Inflammatory macrophage treated with lipopolysaccharide for 4 hours (primary cell): Measurements from ENCODE around the gene AFF2.

Experiments used
- DNase-seq: peaks from one replicate; pipeline ENCODE4 v3.0.0-alpha.2; 2020

AFF2 gene

GRCh38 chrX:148500423-148501385, at the start of gene AFF2:
Gene AFF2 (plus strand): TSS chrX:148500617. CDS start chrX:148501098, 481 bp downstream.
- DNase-seq: peak; percentile 19

DNA sequence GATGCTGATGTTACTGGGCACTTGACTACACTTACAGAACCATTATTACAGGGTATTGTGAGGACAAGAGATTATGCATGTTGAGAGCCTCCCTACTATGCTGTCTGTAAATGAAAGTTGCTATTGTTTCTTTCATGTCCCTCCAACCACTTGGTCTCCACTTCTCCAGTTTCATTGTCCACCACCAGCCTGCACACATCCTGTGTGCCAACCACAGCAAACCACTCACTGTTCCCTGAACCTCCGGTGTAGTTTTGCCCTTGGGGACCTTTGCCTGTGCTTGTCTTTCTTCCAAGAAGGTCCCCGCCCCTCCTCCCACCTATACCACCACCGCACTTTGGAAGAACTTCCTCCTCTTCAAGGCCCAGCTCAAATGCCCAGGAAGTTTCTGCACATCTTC, 43.1 kb upstream of the AFF2 start:
- peak; percentile 0 for DNase-seq

GRCh38 chrX:148459343-148459742, 41.1 kb upstream of the AFF2 start:
- DNase-seq: no peak

DNA sequence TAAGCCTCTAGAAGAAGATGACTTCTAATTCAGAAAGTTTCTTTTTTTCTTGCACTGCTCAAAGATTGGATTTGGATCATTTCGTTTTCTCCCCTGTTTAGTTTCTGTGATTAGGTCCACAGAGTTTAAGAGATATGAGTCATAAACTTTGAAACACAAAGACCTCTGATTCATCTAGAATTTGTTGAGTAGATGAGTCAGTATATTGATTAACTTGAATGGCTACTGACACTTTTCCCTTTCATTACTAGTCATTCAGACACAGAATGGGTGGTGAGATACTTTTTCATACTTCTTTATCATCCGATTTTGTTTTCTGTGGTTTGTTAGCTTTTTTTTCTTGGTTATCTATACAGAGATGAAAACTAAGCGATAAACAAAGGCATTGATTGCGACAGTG, 34.1 kb upstream of the AFF2 start:
- no peak for DNase-seq

- DNase-seq: no peak
Measured at GRCh38 chrX:148470324-148470723, 30.1 kb upstream of the AFF2 start.

- no peak for DNase-seq
Measured at GRCh38 chrX:148474030-148474429, 26.4 kb upstream of the AFF2 start.

DNA sequence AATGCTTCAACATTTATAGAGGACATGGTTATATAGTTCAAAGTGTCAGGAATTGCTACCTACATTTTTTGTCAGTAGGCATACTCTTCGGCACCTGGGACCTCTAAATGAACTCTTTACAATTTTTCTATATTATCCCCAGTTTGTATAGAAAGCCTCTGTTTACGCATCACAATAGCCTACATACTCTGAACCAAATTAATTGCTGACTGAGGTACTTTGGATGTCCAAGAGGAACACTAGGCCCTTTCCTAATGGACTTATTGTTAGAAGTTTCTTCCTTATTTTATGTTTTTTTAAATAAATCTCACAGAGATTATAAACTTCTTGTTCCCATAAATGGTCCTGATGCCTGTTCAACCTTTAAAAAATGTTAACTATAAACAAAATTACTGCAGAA, 8.4 kb upstream of the AFF2 start:
- DNase-seq: no peak

DNA sequence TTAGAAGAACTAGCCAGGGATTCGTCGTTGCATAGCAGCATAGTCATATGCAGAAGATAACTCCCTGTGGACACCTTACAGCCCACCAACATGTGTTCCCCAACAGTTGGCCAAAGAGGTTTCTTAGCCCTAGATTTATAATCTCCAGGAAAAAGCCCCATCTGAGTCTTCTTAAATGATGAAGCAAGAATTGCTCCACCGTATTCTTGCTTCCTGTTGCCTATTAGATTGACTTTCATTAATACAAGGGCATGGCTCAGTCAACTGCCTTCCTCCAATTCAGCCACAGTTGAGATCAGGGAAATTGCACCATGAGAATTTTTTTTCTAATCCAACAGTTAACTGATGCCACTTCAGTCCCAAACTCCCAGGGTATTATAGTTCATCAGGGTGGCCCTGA, 5.2 kb upstream of the AFF2 start:
- peak; percentile 56 for DNase-seq

GRCh38 chrX:148498067-148498466, 2.4 kb upstream of the AFF2 start:
- DNase-seq: no peak

DNA sequence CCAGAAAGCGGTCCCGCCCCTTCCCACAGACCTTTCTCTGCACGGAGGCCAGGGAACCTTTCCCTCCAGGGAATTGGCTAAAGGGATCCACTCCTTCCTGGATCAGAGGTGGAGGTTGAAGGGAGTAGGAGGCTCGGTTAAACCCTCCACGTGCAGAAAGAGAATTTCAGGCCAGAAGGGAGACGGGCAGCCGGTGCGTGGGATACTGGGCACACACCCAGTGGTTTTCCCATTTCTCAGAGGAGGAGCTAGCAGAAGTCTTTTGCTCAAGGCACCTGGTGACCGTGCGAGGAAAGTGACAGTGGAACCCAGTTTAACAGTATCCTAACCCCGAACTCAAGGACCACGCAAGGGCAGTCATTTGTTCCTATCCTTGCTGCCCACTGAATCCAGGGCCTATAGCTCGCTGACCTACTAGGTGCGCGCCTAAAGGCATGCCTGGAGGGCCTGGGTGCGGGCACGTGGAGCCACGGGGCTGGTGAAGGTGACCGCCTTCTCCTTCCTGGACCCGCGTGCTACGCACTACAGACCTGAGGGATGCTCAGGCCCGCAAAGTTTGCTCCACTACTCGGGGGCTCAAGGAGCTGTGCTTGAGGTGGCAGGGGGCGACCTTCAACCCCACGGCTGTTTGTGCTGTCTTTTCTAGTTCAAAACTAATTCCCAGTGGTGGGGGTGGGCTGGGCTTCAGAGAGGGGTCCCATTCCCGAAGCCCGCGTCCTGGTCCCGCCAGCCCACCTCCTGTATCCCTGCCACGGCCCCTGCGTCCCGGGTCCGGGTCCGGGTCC, 587 bp upstream of the AFF2 start:
- DNase-seq: no peak

DNA sequence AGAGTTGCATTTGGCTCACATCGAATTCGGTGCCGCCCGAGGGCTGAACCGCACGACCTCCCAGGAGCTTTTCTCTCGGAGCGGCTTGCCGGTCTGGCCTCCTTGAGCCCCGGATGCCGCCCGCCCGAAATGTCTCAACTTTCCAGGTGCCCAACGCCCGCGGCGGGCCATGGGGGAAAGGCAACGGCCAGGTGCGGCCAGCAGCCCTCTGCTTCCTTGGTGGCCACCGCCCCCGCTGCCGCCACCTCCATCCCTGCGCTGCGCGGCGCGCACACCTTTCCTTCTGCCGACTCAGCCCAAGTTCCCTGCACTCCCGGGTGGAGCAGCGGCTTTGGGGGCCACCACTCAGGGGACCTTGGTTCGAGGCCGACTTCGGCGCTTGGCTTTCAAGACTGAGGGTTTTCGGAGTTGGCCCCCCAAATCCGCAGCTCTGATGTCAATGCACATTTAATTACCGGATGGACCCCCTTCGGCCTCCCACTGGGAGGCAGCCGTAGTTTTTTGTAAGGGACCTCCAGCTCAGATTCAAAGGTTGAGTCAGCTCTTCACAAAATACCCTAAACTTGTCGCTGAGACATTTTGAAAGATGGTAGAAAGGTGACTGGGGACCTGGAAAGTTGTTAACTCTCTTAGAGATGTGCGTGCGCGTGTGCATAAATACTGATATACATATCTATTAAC, 1.1 kb downstream of the AFF2 start:
- no peak for DNase-seq

DNA sequence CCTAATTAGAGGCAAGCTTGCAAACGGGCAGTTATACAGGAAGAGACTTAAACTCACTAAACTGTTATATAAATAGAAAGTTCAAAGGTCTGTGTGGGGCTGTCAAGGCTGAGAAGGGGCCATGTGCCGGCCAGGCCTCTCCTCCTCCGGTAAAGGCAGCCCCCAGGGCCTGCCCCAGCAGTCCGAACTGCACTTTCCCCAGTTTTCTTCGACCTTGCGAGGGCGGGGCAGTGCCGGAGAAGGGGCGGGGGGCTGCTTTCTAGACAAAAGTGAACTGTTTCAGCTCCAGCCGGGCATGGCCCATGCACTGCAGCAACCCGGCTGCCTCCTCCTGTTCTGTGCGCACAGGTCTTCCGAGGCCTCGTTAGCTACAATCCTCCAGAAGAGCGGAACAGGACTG, 4.1 kb downstream of the AFF2 start:
- no peak for DNase-seq

GRCh38 chrX:148507418-148507817, 7.0 kb downstream of the AFF2 start:
- DNase-seq: no peak

DNA sequence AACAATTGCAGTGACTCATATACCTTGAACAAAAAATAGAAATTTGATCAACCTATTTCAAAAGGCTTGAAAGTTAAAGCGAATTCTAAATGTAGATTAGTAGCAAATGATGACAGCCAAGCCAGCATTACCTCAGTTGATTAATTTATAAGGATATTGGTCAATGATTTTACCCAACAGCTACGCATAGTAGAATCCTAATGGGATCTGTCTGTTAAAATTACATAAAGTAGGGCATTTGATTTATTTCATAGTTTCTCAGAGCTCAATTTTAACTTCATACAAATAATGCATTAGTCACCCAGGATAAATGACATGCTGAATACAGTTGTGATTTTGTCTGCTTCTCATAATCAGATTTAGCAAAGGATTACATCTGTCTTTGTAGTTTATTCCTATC, 12.0 kb downstream of the AFF2 start:
- DNase-seq: no peak

- no peak for DNase-seq
Measured at GRCh38 chrX:148513661-148514060, 13.2 kb downstream of the AFF2 start.

DNA sequence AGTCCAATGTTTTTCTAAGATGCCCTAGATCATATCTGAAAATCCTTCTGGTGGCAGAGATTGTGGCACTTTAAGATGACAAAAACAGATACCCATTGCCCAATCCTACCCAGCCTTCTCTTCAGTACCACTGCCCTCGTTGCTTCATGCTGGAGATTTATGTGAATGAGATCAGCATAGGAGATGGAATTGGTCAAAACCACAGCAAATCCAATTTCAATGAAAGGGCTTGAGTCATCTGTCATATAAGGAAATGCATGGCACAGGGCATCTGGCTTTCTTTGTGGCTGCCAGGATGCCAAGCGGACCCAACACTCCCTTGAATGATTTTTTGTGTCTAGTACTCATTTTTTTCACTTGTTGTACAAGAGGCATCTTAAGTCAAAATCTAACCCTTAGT, 16.8 kb downstream of the AFF2 start:
- DNase-seq: peak; percentile 61

GRCh38 chrX:148522006-148522405, 21.6 kb downstream of the AFF2 start:
- DNase-seq: no peak

DNA sequence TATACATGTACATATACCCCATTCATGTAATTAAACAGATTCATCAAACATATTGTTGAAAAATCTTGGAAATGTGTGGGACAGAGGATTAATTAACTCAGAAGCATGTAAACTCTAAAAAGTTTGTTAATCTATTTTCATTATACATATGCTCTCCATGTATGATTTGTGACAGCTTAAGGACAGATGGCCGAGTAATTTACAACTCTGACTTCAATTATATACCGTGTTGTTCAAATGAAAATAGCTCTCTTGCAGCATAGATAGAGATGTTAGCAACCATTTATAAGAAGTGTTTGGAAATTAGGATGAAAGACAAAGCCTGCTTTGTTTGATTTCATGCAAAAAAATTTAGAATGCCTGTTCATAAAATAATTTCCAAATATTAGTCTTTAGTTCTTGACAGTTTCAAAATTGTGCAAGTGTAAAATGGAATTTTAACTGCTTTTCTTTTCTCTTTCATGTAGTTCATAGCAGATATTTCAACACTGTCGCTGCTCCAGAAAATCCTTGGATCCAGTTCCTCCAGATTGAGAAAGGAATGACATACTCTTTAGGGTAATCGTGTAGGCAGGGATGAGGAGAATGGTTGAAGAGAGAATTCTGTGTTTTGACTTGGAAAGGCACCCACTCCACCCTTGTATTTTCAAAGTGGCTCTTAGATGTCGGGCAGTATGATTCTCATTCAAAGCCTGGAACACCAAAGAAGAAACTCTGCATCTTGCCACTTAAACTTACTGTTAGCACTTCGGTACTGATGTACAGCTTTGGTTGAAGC, 23.1 kb downstream of the AFF2 start:
- no peak for DNase-seq

- peak; percentile 23 for DNase-seq
Measured at GRCh38 chrX:148530464-148531077, 30.2 kb downstream of the AFF2 start.

DNA sequence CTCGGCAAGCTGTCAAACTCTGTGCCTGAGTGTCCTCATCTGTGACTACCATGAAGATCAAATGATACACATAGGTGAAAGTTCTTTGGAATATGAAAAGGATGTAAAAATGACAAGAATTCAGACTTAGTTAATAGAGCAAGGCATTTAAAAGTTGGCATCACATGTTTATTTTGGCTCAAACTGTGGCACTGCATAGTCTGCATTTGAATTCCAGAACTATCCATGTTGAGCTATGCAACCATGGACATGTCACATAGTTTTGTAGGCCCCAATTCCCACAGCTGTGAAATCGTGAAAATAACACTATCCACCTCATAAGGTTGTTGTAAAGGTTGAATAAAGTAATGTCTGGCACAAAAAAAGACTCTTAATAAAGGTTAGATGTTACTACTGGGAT, 33.9 kb downstream of the AFF2 start:
- no peak for DNase-seq

DNA sequence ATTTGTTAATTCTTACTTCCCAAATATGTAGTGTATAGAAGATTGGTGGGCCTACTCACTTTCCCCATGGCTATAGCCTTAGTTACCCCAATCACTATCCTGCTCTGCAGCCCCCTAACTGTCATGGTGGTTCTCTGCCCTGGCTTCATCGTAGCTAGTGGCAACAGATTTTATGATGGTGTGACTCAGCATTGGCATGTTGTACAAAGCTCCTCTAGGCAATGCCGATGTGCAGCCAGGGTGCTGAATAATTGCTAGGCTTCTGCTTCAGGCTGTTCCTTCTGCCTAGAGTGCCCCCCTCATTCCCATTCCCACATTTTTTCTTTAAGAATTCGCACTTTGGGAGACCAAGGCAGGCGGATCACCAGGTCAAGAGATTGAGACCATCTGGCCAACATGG, 35.2 kb downstream of the AFF2 start:
- DNase-seq: no peak

DNA sequence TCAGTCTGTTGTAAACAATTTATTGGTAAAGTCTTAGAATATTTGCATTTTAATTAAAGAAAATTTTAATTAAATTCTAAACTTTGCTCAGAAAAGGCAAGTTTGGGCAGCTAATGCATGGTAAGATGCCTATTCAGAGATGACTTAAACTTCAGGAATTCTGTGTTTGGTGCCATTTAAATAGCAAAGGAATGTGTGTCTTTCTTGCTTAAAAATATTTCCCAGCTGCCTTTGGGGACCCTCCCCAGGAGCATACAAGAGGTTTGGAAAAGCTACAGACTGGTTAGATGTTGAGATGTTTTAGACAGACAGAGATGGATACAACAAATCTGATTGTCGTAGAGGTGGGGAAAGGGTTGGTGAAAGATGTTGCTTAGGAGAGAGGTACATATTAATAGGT, 36.5 kb downstream of the AFF2 start:
- no peak for DNase-seq
